COLO668 (cell line): Measurements from ENCODE around the gene MORN5.

ENCODE experiments used
- DNase-seq: peaks from one replicate; lab custom pipeline; 2025; ENCODE audit not compliant: unreplicated experiment; lab: John Stamatoyannopoulos, UW

Gene MORN5

GRCh38 chr9:122143296-122143695 is 16.4 kb upstream of the MORN5 start:
- no peak for DNase-seq

- DNase-seq: no peak
These were observed 15.8 kb upstream of the MORN5 start for GRCh38 chr9:122143876-122144405.

DNA sequence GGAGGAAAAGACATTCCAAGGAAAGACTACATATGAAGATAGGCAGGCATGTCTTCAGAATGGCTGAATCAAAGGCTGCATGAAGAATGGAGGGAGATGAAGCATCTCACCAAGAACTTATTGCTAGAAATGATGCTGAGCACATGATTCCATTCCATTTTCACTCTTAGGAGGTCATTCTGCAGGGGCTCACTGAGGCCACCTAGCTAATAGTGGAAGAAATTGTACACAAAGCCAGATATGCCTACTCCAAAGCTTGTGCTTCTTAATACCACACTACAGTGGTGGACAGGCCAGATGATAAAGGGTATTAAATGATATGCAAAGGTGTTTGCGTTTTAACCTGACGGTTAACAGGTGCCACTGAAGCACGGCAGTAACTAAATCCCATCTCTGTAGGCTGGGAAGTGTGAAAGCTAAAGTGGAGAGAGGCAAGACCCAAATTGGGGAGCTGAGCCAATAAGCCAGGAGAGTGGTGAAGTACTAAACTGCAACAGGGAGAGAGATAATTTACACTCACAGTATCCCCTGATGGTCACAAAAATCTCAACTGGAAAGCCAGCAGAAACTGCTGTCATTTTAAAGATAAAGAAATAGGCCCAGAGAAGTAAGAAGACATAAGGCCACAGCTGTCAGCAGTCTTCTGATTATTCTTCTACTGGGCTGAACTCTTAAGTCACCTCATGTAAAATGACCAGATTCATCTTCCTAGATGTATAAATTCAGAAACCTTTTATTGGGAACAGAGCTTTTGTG is 14.7 kb upstream of the MORN5 start:
- no peak for DNase-seq

DNA sequence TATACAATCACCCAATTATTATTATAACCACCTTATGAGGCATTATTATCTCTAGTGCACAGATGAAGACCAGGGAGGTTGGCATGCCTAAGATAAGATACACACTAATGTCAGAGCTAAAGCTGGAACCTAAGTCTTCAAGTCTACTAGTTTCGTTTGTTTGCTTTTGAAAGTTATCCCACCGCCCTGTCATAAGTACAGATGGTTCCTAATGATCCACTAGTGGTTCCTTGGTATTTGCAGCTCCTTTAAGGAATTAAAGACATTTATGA is 14.2 kb upstream of the MORN5 start:
- DNase-seq: no peak

DNA sequence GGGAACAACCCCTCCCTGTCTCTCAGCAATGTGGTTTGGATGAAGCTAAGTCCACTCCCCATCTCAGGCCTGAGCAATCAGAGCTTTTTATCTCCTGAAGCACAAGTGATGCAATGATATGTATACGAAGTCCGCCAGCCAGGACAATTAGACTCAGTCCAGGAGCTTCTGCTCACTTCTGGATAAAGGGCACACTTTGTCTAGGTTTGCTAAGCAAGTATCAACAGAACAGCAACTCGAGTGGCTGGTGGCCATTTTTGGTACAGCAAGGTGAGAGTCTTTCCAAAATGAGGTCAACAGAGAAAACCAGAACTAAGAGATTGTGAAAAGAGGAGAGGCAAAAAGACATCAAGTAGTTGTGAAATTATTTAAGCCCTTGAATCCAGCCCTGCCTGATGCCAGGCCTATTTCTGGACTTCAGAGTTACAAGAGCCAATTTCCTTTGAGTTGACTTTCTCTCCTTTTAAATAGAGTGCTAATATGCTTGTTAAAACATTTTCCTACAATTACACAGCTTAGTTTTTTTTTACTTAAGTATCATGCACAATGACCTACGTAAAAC is 8.4 kb upstream of the MORN5 start:
- no peak for DNase-seq

DNA sequence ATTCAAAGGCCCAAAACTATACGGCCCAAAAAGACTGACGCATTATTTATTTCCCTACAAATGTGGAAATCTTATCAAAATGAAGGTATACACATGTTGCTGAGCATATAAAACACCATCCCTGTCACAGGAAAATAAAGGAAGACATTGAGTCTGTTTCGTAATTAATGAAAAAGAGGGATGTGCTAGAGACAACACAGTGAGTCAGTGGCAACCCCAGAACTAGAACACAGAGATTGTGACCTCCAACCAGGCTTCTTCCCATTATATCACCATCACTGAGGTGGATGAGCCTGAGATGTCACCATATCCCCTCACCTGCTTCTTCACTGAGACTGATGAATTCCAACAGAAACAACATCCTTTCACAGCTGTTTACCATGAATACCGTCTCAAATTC is 3.9 kb upstream of the MORN5 start:
- DNase-seq: no peak

- DNase-seq: peak; percentile 31
These were observed 1.5 kb upstream of the MORN5 start for GRCh38 chr9:122158202-122158601.

DNA sequence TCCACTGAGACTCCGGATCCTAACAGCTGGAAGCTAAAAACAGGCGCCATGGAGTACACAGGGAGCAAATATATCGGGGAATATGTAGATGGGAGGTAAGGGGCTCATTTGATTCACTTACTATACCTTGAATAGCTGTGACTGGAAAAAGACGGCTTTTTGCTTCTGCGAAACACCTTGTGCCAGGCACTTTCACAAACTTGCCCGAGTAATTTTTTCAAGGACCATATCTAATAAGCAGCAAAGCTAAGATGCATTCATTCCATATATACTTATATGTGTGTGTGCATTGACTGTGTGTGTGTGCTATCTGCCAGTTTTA is 178 bp downstream of the MORN5 start:
- no peak for DNase-seq

DNA sequence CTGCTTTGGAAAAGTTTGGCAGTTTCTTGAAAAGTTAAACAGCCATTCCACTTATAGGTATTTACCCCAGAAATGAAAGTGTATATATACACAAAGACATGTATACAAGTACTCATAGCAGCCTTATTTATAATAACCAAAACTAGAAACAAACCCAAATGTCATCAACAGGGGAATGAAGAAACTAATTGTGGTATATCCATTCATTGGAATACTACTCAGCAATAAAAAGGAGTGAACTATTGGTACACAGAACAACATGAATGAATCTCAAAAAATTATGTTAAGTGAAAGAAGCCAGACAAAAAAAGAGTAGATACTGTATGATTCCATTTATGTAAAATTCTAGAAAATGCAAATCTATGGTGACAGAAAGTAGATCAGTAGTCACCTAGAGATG is 2.7 kb downstream of the MORN5 start:
- no peak for DNase-seq

- DNase-seq: no peak
These were observed 4.6 kb downstream of the MORN5 start for GRCh38 chr9:122164286-122164685.

- DNase-seq: no peak
These were observed 8.6 kb downstream of the MORN5 start for GRCh38 chr9:122168356-122168755.

DNA sequence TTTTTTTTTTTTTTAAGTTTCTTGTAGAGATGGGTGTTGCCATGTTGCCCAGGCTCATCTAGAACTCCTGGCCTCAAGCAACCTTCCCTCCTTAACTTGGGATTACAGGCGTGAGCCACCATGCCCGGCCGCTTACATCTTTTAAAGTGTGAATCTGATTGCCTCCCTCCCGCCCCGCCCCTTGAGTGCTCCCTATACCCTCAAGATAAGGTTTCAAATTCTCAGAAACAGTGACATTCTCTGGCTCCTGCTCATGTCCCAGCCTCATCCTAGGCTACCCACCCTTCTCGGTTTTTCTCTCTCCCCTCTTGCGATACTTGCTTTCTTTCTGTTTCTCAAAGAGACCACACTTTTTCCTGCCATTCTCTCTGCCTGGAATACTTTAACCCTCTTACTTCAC is 12.4 kb downstream of the MORN5 start:
- no peak for DNase-seq

DNA sequence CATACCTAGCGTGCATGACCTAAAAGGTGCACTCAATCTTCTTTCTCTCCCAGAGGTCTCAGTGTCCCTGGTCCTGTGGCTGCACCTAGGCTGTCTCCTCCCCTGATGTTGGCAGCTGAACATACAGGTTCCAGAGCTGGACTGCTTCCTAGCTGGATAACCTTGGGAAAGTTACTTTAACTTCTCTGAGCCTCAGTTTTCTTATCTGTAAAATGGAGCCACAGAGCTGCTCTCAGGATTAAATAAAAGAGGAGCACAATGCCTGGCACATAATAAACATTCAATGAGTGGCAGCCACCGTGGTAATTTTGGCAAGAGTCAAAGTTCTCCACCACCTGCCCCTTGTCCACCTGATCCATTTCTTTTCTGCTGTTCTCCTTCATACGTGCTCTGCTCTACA is 14.0 kb downstream of the MORN5 start:
- no peak for DNase-seq

DNA sequence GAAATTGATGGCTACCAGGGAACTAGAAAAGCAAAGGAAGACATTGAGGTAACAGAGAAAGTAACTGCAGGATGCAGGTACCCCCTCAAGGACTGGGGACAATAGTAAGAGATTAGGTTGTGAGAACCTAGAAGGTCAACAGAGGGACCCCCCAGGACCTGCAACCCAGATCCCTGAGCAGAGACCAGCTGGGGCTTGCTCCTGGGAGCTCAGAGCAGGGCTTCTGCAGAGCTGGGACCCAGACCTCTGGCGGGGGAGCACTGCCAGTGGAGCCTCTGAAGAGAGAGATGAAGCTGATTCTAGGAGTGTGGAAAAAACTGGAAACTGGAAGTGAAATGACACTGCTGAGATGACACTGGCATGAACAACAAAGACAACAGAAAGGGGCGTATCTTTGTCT is 17.2 kb downstream of the MORN5 start:
- no peak for DNase-seq

DNA sequence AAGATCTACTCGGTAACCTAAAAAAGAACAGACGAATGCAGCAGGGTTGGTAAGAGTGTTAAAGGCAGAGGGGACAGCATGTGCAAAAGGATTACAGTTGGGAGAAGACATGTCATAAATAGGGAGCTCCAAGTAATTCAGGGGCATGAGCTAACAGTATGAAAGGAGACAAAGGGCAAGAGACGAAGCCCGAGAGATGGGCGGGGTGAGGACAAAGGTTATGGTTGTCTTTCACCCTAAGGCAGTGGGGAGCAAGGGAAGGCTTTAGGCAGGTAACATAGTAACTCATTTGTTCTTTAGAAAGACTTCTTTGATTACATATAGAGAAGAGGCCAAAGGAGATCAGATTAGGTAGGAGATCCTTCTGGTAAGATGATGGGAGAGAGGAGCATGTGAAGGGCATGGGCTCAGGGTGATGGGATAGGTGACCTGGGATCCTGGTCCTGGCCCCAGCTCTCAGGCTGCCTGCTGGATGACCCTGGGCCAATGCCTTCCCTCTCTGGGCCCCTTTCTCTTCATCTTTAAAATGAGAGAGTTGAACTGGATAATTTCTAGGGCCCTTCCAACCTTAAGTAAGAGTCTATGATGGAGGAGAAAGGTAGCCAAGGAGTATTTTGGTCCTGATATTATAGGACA is 19.5 kb downstream of the MORN5 start:
- no peak for DNase-seq

DNA sequence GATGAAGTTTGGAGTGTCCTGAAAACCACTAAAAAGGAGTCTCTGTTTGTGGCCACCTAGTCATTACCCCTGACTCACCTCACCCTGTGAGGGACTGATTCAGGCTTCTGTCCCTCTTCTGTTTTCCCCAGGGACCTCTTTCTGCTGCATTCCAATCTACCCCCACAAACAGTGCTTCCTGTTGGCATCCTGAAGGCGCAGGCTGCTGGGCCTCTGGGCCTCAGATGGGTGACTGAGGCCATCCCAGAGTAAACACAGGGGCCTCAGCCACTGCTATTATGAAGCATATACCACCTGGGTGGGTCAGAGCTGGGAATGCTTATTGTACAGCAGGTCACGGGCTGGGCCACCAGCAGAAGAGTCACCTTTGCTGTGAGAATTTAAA is 20.0 kb downstream of the MORN5 start:
- DNase-seq: peak; percentile 7

DNA sequence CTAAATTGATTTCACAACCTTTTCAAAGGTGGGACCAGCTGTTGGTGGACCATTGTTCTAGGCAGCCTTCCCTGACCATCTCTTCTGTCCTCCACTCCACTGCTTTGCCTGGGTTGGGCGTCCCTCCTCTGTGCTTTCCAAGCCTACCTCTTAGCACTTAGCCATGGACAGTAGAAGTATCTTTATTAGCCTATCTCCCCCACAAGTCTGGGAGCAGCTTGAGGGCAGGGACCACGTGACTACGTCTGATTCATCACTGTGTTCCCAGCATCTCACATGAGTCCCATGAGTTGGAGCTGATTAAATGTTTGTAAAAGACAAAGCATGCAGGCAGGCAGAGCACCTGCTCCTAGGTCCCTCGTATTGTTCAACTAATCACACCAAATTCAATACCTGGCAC is 20.9 kb downstream of the MORN5 start:
- DNase-seq: peak; percentile 71

DNA sequence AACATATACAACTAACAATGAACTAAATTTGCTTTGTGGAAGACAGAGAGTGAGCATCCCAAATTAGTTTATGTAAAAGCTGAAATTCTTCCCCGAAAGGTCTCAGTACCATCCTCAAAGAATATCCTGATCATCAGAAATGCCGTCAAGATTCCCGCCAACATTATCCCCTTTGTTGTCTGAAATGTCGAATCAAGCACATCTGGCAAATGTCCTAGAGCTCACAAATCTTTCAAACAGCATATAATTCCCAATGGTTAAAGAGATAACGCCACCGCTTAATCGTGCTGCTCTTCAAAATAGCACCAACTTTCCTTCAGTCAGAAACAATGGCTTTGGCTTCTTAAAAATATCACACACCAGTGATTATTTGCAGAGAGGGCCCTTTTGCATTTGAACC is 23.8 kb downstream of the MORN5 start:
- DNase-seq: no peak

- no peak for DNase-seq
These were observed 24.8 kb downstream of the MORN5 start for GRCh38 chr9:122184551-122184950.

- DNase-seq: no peak
These were observed 26.6 kb downstream of the MORN5 start for GRCh38 chr9:122186301-122186700.

DNA sequence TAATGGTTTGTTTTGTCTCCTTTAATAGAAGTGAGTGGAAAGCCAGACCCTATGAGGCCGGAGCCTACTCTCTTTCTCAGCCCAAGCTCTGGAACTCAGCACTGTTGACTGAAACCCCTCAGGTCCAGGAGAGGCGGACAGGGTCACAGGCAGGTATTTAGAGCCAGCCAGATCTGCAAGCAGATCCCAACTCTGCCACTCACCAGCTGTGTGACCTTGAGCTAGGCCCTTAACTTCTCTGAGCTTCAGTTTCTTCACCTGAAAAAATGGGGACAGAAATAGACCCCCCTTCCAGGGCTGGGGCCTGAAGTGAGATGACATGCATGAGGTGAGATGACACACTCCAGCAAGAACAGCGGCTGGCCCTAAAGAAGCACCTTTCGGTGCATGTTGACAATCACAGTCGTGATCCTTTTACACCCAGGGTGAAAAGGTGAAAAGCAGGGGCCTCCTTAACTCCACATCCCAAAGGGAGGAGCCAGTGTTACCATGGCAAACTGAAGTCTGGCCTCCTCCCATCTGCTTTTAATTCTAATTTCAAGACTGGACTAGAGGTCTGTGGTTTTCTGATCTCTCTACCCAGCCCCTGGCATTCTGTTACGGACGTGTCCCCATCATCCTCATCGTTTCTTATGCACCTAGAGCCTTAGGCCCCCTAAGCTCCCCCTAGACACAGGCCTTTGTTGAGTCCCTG is 27.2 kb downstream of the MORN5 start:
- DNase-seq: no peak

GRCh38 chr9:122188369-122188768 is 28.7 kb downstream of the MORN5 start:
- no peak for DNase-seq
